ENCODE results near the gene RAB10. TPM values are rescaled to one million over a fixed set of nuclear protein-coding genes. Genes with fewer than 3 reads are reported as not detected.

RAB10 gene
- total and polyA plus RNA-seq, 2 of the 13 experiments (the other 11 are each of a cell fraction or from before 2014, with no cell fraction given), result 48.2 to 120 TPM

- Histone ChIP-seq H3K9me3 (ENCODE audit: low read length) (no peaks in the 10 kb centered on the region), H4K20me1 (ENCODE audit: insufficient read depth, low read length) (no peaks in the 10 kb centered on the region), H3K9ac (ENCODE audit: insufficient read depth, low read depth, low read length) (no peak overlapping the region), H3K4me1 (ENCODE audit: insufficient read depth, low read length) (peaks cover 37% of the 10 kb centered on the region), H3K27ac (ENCODE audit: extremely low read length, insufficient read depth, low read length) (no peak overlapping the region), H3K4me3 (replicated peaks in 1 of 3; ENCODE audit: insufficient read depth in 1 of 3, low read depth in 2 of 3, low read length in 3 of 3) (no peak overlapping the region), H2AFZ (ENCODE audit: low read length) (no peak overlapping the region), H3K27me3 (ENCODE audit: control insufficient read depth in 1 of 2, insufficient read depth in 2 of 2, low read length in 2 of 2) (no peaks in the 10 kb centered on the region), H3K79me2 (ENCODE audit: insufficient read depth, low read length) (no peaks in the 10 kb centered on the region), H3K36me3 (replicated peaks in 1 of 2; ENCODE audit: control insufficient read depth in 1 of 2, insufficient read depth in 2 of 2, low read length in 2 of 2) (no peaks in the 10 kb centered on the region), H3K4me2 (ENCODE audit: low read depth, low read length) (no peak overlapping the region)
- intact Hi-C loops (cut with micrococcal nuclease; ENCODE audit: unreplicated experiment), result no loop called here
- ChIA-PET CTCF (ENCODE audit: low intra/inter-chr PET ratio, low total read pairs) (no interaction called here), POLR2A (no interaction called here)
- TF ChIP-seq MAFK (conservative IDR thresholded peaks at IDR 0.05 in 1 of 2, IDR thresholded peaks at IDR 0.05 in 1 of 2; ENCODE audit: low read length in 2 of 2) (peak; percentile 51 to 59; a peak in 3 of 4 replicates), TGIF2 (CRISPR knock-in tag; IDR thresholded peaks at IDR 0.05) (0 out of 2 replicates have a peak, but pooled peaks have one; percentile 33), MAFF (IDR thresholded peaks at IDR 0.05; ENCODE audit: low read depth, low read length) (peak; percentile 55; the same call in 1 of the 2 replicates), FOSL2 (CRISPR knock-in tag; IDR thresholded peaks at IDR 0.05) (peak; percentile 43; the same call in 1 of the 2 replicates), ZNF460 (CRISPR knock-in tag; IDR thresholded peaks at IDR 0.05; ENCODE audit: borderline replicate concordance) (no peak), CEBPB (IDR thresholded peaks at IDR 0.05; ENCODE audit: borderline replicate concordance, low read depth, low read length) (0 out of 2 replicates have a peak, but pooled peaks have one; percentile 1), ZNF800 (CRISPR knock-in tag; IDR thresholded peaks at IDR 0.05) (no peak)
- no TSS peak for BruUV-seq (replicated peaks)
- DNase-seq (ENCODE audit: low spot score) (peak; percentile 48), ATAC-seq (no peak), FAIRE-seq (no peak)
- in situ Hi-C loops (cut with HindIII; ENCODE audit: extremely low pct_ligation_motif_present, low pct_unique_long_range_greater_than_20kb), result no loop called here
- WGBS (ENCODE audit: low lambda C conversion rate), result 25% methylated on average over 2 of the region's 2 CpGs
Measured at GRCh38 chr2:26008851-26009566, 24.9 kb upstream of the RAB10 start.

All from HepG2 (cell line).